AG09319 (cell line): ENCODE measurements around the gene PPP4R1.

Experiments used
- DNase-seq: peaks from one replicate; pipeline ENCODE4 v3.0.0-alpha.2; 2010; ENCODE audit warnings: low read depth; ENCODE audit errors: extremely low read depth
- TF ChIP-seq, protein P1 (sequence below): IDR thresholded peaks from 2 replicates; pipeline ENCODE4 v1.5.1; 2011; ENCODE audit warnings: low read depth, mild to moderate bottlenecking, inconsistent platforms, low read length, moderate library complexity

Gene PPP4R1

DNA sequence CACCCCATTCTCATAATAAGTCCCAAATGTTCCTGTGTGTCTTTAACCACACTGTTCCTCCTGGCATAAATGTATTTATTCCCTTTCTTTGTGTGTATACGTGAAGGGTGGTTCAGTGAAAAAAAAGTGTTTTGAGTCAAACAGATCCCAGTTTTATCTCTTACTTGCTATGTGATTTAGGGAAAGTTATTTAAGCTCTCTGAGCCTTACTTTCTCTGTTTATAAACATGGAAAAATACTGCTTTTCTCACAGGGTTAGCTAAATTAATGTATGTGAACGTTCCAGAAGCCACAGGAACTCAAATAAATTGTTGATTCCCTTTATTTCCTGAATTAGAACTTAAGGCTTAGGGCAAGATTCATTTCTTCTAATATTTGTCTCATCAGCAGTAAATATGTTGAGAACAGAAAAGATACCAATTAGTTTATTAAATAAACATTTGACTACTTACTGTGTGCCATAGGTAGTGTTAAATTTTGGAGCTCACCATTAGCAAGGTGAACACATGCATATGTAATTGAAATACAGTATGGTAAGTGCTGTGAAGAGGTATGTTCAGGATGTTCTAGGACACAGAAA lies 105.8 kb downstream of the PPP4R1 start:
- TF ChIP-seq, protein P1, sequence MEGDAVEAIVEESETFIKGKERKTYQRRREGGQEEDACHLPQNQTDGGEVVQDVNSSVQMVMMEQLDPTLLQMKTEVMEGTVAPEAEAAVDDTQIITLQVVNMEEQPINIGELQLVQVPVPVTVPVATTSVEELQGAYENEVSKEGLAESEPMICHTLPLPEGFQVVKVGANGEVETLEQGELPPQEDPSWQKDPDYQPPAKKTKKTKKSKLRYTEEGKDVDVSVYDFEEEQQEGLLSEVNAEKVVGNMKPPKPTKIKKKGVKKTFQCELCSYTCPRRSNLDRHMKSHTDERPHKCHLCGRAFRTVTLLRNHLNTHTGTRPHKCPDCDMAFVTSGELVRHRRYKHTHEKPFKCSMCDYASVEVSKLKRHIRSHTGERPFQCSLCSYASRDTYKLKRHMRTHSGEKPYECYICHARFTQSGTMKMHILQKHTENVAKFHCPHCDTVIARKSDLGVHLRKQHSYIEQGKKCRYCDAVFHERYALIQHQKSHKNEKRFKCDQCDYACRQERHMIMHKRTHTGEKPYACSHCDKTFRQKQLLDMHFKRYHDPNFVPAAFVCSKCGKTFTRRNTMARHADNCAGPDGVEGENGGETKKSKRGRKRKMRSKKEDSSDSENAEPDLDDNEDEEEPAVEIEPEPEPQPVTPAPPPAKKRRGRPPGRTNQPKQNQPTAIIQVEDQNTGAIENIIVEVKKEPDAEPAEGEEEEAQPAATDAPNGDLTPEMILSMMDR, result no peak
- no peak for DNase-seq

DNA sequence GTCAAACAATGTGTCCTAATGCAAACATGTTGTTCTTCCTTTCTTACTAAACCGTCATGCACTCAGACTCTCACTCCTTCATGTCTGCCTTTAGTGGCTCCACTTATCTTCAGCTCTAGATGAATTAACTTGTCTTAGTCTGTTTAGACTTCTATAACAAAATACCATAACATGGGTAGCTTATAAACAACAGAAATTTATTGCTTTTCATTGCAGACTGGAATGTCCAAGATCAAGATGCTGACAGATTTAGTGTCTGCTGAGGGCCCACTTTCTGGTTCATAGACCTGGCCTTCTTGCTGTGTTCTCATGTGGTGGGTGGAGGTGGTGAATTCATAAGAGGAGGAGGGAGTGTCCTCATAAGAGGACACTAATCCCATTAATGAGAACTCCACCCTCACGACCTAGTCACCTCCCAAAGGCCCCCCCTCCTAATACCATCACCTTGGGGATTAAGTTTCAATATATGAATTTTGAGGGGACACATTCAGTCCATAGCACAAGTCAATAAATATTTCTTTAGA lies 106.7 kb downstream of the PPP4R1 start:
- DNase-seq, result no peak
- TF ChIP-seq, protein P1, result no peak

DNA sequence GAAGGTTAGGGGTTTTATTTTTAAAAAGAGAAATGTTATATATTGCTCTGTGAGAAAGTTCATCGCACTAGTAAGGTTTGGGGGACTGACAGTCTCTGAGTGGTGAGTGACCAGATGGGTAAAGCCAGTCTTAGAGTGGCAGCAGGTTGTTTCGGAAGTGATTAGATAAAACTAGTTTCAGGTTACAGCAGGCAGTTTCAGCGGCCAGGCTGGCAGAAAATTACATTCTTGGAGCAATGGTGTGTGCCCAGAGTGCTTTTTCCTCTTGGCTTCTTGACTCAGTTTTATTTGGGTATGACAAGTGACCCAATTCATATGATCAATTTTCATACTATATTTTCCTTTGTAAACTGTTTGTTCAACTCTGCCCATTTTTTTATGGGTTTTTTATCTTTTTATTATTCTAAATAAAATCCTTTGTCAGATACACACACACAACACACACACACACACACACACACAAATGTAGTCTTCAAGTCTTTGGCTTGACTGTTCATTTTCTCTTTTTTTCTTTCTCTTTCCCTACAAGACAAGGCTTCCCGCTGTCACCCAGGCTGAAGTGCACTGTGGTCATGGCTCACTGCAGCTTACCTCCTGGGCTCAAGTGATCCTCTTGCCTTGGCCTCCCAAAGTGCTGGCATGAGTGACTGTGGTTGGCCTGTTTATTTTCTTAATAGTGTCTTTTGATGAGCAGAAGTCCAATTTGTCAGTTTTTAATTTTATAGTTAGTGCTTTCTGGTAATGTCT lies 108.1 kb downstream of the PPP4R1 start:
- TF ChIP-seq, protein P1, result no peak
- no peak for DNase-seq
